DMS114 treated with DMSO at 0.1 percent for 48 hours (cell line): Measurements from ENCODE around the gene GNB1L.

Source experiments
- DNase-seq: peaks from one replicate; lab custom pipeline; 2025; ENCODE audit not compliant: unreplicated experiment; lab: John Stamatoyannopoulos, UW

The GNB1L gene

GRCh38 chr22:19876314-19876940 is 21.8 kb upstream of the GNB1L start:
- DNase-seq: no peak

GRCh38 chr22:19875531-19876313 is 21.0 kb upstream of the GNB1L start:
- no peak for DNase-seq

GRCh38 chr22:19875061-19875530 is 20.4 kb upstream of the GNB1L start:
- DNase-seq: no peak

- no peak for DNase-seq
Measured at GRCh38 chr22:19874307-19875060, 19.8 kb upstream of the GNB1L start.

GRCh38 chr22:19873960-19874306 is 19.3 kb upstream of the GNB1L start:
- DNase-seq: no peak

- DNase-seq: no peak
Measured at GRCh38 chr22:19873138-19873959, 18.7 kb upstream of the GNB1L start.

DNA sequence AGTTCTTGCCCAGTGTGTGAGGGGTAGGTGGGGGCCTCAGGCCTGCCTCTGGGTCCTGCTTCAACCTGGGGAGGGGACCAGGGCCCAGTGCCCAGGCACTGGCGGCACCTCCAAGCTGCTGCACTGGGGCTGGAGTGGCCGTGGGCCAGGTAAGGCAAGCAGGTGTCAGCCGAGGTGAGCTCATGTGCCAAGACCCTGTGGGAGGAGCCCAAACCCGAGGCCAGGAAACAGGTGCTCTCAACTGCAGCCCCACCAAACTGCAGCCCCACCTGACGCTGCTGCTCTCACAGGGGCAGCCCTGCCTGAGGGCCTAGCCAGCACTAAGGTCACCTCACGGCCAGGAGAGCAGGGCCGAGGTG is 18.1 kb upstream of the GNB1L start:
- DNase-seq: no peak

DNA sequence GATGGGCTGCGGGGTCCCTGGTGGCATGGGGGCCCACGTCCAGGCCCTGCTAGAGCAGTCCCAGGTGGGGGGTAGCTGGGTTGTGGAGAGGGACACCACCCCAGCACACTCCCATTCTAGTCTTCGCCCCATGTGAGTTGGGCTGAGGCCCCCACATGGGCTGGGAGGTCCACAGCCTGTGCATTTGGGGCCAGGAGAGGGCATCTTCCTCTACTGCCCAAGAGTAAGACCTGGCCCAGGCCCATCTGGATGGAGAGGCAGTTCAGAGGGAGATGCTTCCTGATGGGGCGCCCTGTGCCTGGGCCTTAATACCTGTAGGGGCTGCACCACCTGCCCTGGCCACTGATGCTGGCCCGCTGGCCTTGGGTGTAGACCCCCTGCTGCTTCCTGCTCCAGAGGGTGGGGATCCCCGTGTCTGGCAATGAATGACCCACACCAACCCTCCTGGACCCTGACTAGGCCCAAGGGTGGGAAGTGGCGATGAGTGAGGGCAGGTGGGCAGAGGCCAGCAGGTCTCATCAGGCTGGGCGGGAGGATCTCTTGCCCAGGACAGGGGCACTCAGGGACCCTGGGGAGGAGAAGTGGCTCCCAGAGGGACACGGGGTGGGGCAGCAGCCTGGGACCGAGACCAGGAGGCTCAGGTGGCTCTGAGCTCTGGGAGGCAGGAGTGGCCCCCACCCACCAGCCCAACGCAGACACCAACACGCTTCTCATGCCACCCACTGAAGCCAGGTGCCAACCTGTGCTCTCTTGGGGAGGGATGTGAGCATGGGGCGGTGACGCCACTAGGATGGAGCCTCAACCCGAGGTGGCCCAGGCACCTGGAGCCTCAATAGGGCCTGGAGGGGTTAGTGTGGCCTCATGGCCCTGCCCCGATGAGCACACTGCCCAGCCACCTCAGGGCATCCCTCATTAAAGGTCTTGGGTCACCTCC is 17.4 kb upstream of the GNB1L start:
- no peak for DNase-seq

- no peak for DNase-seq
Measured at GRCh38 chr22:19871023-19871844, 16.6 kb upstream of the GNB1L start.

GRCh38 chr22:19870153-19871022 is 15.7 kb upstream of the GNB1L start:
- no peak for DNase-seq

GRCh38 chr22:19869497-19870152 is 15.0 kb upstream of the GNB1L start:
- no peak for DNase-seq

- no peak for DNase-seq
Measured at GRCh38 chr22:19868773-19869471, 14.2 kb upstream of the GNB1L start.

GRCh38 chr22:19868333-19868732 is 13.7 kb upstream of the GNB1L start:
- no peak for DNase-seq

DNA sequence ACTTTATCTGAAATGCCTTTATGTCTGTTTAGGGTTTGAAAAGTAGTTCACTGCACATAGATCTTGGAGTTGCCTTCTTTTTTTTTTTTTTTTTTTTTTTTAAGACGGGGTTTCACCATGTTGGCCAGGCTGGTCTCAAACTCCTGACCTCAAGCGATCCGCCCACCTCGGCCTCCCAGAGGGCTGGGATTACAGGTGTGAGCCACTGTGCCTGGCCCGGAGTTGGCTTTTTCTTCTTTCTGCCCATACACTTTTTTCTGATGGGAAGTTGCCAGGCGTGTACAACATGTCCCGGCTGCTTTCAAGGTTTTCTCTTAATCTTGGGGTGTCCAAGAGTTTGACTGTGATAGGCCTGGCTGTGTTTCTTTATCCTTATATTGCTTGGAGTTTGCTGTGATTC is 12.9 kb upstream of the GNB1L start:
- DNase-seq: no peak

DNA sequence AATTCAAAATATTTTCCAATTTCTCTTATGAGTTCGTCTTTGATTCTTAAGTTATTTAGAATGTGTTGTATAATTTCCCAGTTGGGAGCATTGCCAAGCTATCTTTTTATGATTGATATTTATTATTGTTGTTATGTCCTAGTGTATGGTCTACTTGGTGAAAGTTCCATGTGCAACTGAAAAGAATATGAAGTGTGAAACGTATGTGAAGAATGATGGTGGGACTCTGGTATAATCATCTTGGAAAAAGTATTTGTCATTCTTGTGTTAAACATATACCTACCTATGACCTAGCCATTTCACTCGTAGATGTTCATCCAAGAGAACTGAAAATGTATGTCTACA is 12.0 kb upstream of the GNB1L start:
- no peak for DNase-seq

DNA sequence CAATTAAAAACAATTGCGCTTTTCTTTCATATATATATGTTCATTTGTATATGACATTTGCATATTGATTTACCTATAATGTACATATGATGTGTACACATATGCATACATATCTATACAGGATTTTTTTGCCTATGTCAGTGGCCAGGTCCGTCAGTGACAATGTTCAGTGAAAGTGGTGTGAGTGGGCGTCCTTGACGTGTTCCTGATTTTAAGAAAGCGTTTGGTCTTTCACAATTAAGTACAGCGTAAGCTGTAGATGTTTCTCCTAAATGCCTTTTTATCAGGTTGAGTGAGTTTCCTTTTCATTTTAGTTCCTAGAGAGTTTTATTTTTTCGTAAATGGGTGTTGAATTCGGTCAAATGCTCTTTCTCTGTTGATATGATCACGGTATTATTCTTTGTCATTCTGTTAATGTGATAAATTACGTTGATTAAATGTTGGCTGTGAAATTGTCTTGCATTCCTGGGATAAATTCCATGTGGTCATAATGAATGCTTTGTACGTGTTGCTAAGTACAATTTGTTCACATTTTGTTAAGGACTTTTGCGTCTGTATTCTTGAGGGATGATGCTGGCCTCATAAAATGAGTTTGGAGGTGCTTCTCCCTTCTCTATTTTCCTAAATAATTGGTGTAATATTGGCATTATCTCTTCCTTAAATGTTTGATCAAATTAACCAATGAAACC is 10.6 kb upstream of the GNB1L start:
- DNase-seq: no peak
